HCT116 (cell line): ENCODE data around the gene MAST4. TPM values are rescaled to one million over a fixed set of nuclear protein-coding genes. Genes with fewer than 3 reads are reported as not detected.

Experiments used
- ATAC-seq: fragments of 200-7000 bp; cut with Tn5 transposase; 2 replicates; pipeline ENCODE4 v1.9.1; 2020; ENCODE audit warnings: mild to moderate bottlenecking, moderate library complexity
- BruUV-seq: library from RNA; stranded (reverse); fragments of 400-500 nt; replicated peaks from 2 replicates; lab custom pipeline; 2021; lab: Mats Ljungman, UMichigan
- CTCF ChIA-PET: fragments of 300-600 bp; sonication (Branson Sonifier 250); formaldehyde crosslinking; loops from one replicate; lab custom pipeline; 2021; ENCODE audit warnings: antibody characterized with exemption; lab: Charles Lee
- POLR2A ChIA-PET: fragments of 300-600, 350-600 bp; sonication (Branson Sonifier 250); formaldehyde crosslinking; loops from one replicate; lab custom pipeline; 2021; ENCODE audit warnings: antibody characterized with exemption; lab: Charles Lee
- RAD21 ChIA-PET, 2 experiments: fragments of 300-600 bp; sonication (Branson Sonifier 250); formaldehyde crosslinking; loops; one replicate each; lab custom pipeline; 2023; ENCODE audit warnings: low total read pairs in 2 of 2; ENCODE audit not compliant: uncharacterized antibody in 2 of 2, unreplicated experiment in 2 of 2, low non-redundant PET in 1 of 2; lab: Charles Lee
- DNase-seq: peaks from one replicate; pipeline ENCODE4 v3.0.0-alpha.2; 2010; ENCODE audit warnings: low read depth, low spot score
- H2AFZ ChIP-seq: fragments of 200-600 bp; shearing (Covaris generic), sonication (generic); 2 replicates; pipeline ENCODE4 v1.6.1; 2017; ENCODE audit warnings: low read depth, mixed run types, mixed read lengths, antibody characterized with exemption, low read length; ENCODE audit not compliant: poor library complexity, severe bottlenecking
- H3K27ac ChIP-seq: 2 replicates; pipeline ENCODE4 v1.5.1; 2012; ENCODE audit warnings: low read depth, low read length
- H3K27me3 ChIP-seq: fragments of 200-600 bp; sonication (generic); 2 replicates; pipeline ENCODE4 v1.6.1; 2016; ENCODE audit warnings: mixed run types, low read length, mixed read lengths; ENCODE audit not compliant: insufficient read depth
- H3K36me3 ChIP-seq, 2 experiments: fragments of 200-500 bp in 1 of 2; fragments of 200-600 bp in 1 of 2; sonication (Bioruptor generic) in 1 of 2; sonication (generic) in 1 of 2; 2 replicates each; pipeline versions ENCODE4 v1.5.1 to v1.6.1; 2014 to 2016; ENCODE audit warnings: low read length in 2 of 2, inconsistent platforms in 1 of 2, mixed read lengths in 1 of 2, mixed run types in 1 of 2; ENCODE audit not compliant: insufficient read depth in 2 of 2, control insufficient read depth in 1 of 2
- H3K4me1 ChIP-seq, 2 experiments: fragments of 200-600 bp in 1 of 2; sonication (generic) in 1 of 2; 2 replicates each; pipeline versions ENCODE4 v1.5.1 to v1.6.1; 2012 to 2017; ENCODE audit warnings: low read length in 2 of 2, inconsistent platforms in 1 of 2, mild to moderate bottlenecking in 1 of 2, mixed read lengths in 1 of 2, mixed run types in 1 of 2, moderate library complexity in 1 of 2; ENCODE audit not compliant: insufficient read depth in 2 of 2, control insufficient read depth in 1 of 2
- H3K4me2 ChIP-seq: fragments of 200-600 bp; sonication (generic); 2 replicates; pipeline ENCODE4 v1.6.1; 2017; ENCODE audit warnings: mixed run types, low read length, mixed read lengths
- H3K4me3 ChIP-seq, 2 experiments: fragments of 200-600 bp in 1 of 2; sonication (generic) in 1 of 2; replicated peaks in 1 of 2; 2 replicates each; pipeline ENCODE4 v1.5.1; 2011 to 2016; ENCODE audit warnings: low read length in 2 of 2, control low read depth in 1 of 2, low read depth in 1 of 2, mild to moderate bottlenecking in 1 of 2, mixed read lengths in 1 of 2, mixed run types in 1 of 2
- H3K79me2 ChIP-seq: fragments of 200-600 bp; sonication (generic); 2 replicates; pipeline ENCODE4 v1.6.1; 2017; ENCODE audit warnings: mild to moderate bottlenecking, mixed run types, low read length, moderate library complexity, mixed read lengths; ENCODE audit not compliant: insufficient read depth
- H3K9ac ChIP-seq: fragments of 200-600 bp; sonication (generic); 2 replicates; pipeline ENCODE4 v1.6.1; 2016; ENCODE audit warnings: low read length, mixed read lengths
- H3K9me2 ChIP-seq: fragments of 200-600 bp; sonication (generic), shearing (Covaris generic); 2 replicates; pipeline ENCODE4 v1.6.1; 2017; ENCODE audit warnings: mixed run types, mild to moderate bottlenecking, moderate library complexity; ENCODE audit not compliant: insufficient read depth
- H3K9me3 ChIP-seq, 2 experiments: fragments of 200-500 bp in 1 of 2; fragments of 200-600 bp in 1 of 2; sonication (Bioruptor generic) in 1 of 2; sonication (generic) in 1 of 2; 2 replicates each; pipeline ENCODE4 v1.6.1; 2014 to 2017; ENCODE audit warnings: low read length in 2 of 2, mixed read lengths in 2 of 2, inconsistent platforms in 1 of 2, low read depth in 1 of 2, mild to moderate bottlenecking in 1 of 2, mixed run types in 1 of 2, moderate library complexity in 1 of 2; ENCODE audit not compliant: control insufficient read depth in 1 of 2, insufficient read depth in 1 of 2
- H4K20me1 ChIP-seq: fragments of 200-600 bp; sonication (generic), shearing (Covaris generic); 2 replicates; pipeline ENCODE4 v1.6.1; 2017; ENCODE audit warnings: mixed run types, mild to moderate bottlenecking, moderate library complexity; ENCODE audit not compliant: insufficient read depth
- ATF3 ChIP-seq: IDR thresholded peaks from 2 replicates; pipeline ENCODE4 v1.6.1; 2012
- CEBPB ChIP-seq: IDR thresholded peaks from 2 replicates; pipeline ENCODE4 v1.6.1; 2012; ENCODE audit warnings: low read depth
- EZH2 ChIP-seq: fragments of 200-600 bp; sonication (generic); IDR thresholded peaks from 2 replicates; pipeline ENCODE4 v1.6.1; 2017; ENCODE audit warnings: antibody characterized with exemption, mixed run types
- JUND ChIP-seq: IDR thresholded peaks from 2 replicates; pipeline ENCODE4 v1.6.1; 2012
- POLR2A ChIP-seq: IDR thresholded peaks from 2 replicates; pipeline ENCODE4 v1.7.0; 2011; ENCODE audit warnings: borderline replicate concordance; ENCODE audit not compliant: insufficient read depth, insufficient read length; ENCODE audit errors: extremely low read depth
- POLR2AphosphoS5 ChIP-seq: IDR thresholded peaks from 2 replicates; pipeline ENCODE4 v1.6.1; 2011; ENCODE audit warnings: mild to moderate bottlenecking, low read depth, low read length, moderate library complexity
- RAD21 ChIP-seq: IDR thresholded peaks from 2 replicates; pipeline ENCODE4 v1.6.1; 2012; ENCODE audit warnings: low read depth, mild to moderate bottlenecking
- SRF ChIP-seq: IDR thresholded peaks from 2 replicates; pipeline ENCODE4 v1.6.1; 2012; ENCODE audit warnings: low read depth
- YY1 ChIP-seq: IDR thresholded peaks from 2 replicates; pipeline ENCODE4 v1.6.1; 2011; ENCODE audit warnings: low read length, low read depth, moderate library complexity, mild to moderate bottlenecking; ENCODE audit not compliant: insufficient replicate concordance; ENCODE audit errors: extremely low read depth
- ZBTB33 ChIP-seq: IDR thresholded peaks from 2 replicates; pipeline ENCODE4 v1.6.1; 2011; ENCODE audit warnings: mild to moderate bottlenecking, low read length, moderate library complexity; ENCODE audit not compliant: insufficient replicate concordance; ENCODE audit errors: extremely low read depth
- ZFX ChIP-seq: fragments of 450-650 bp; IDR thresholded peaks from 2 replicates; pipeline ENCODE4 v1.6.1; 2017
- intact Hi-C: fragments of 100-400 bp; cut with micrococcal nuclease; formaldehyde crosslinking; loops from 2 replicates; pipeline ENCODE4 v1.10.0; 2022
- total RNA-seq: library from RNA; stranded (reverse); gene quantifications from one replicate; pipeline ENCODE4 v1.2.1, GENCODE V29; 2021; ENCODE audit not compliant: unreplicated experiment
- TF ChIP-seq, protein P1 (sequence below): IDR thresholded peaks from 2 replicates; pipeline ENCODE4 v1.6.1; 2012

The MAST4 gene
- total RNA-seq, 1 experiment from 2014 or later, result 1.1 TPM

- no peak for ATAC-seq
- RAD21 ChIA-PET, result no interaction called here
- BruUV-seq, result no TSS peak
Observed at GRCh38 chr5:67106626-67107342, 510.6 kb downstream of the MAST4 start.

More at GRCh38 chr5:67106626-67107342, 510.6 kb downstream of the MAST4 start:
- H3K9me3 ChIP-seq, result no peaks in the 10 kb centered on the region
- no peaks in the 10 kb centered on the region for H3K36me3 ChIP-seq
- ChIA-PET POLR2A (no interaction called here), CTCF (no interaction called here)
- DNase-seq, result no peak
- TF ChIP-seq ATF3, result no peak
- TF ChIP-seq CEBPB, result no peak
- TF ChIP-seq JUND, result no peak
- TF ChIP-seq YY1, result no peak
- TF ChIP-seq, protein P1, sequence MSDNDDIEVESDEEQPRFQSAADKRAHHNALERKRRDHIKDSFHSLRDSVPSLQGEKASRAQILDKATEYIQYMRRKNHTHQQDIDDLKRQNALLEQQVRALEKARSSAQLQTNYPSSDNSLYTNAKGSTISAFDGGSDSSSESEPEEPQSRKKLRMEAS, result no peak
- TF ChIP-seq EZH2, result no peak
- TF ChIP-seq ZFX, result no peak
- no peak for TF ChIP-seq RAD21
- no peak for TF ChIP-seq ZBTB33
- no peak for TF ChIP-seq SRF
- no peak for TF ChIP-seq POLR2A
- TF ChIP-seq POLR2AphosphoS5, result no peak
- no peaks in the 10 kb centered on the region for H3K9me2 ChIP-seq
- intact Hi-C loops, result no loop called here
- 0 out of 2 replicates have a peak, but pooled peaks cover 11% of the 10 kb centered on the region for H3K27me3 ChIP-seq
- H2AFZ ChIP-seq, result no peak overlapping the region
- H3K4me1 ChIP-seq, result no peaks in the 10 kb centered on the region
- H4K20me1 ChIP-seq, result no peaks in the 10 kb centered on the region
- no peak overlapping the region for H3K4me3 ChIP-seq
- no peaks in the 10 kb centered on the region for H3K79me2 ChIP-seq
- no peak overlapping the region for H3K27ac ChIP-seq
- H3K9ac ChIP-seq, result no peak overlapping the region
- no peak overlapping the region for H3K4me2 ChIP-seq
